ENCODE data around the gene LMX1B. TPM values are rescaled to one million over a fixed set of nuclear protein-coding genes. Genes with fewer than 3 reads are reported as not detected.

LMX1B gene
- total RNA-seq, 1 experiment from 2014 or later, result 2.6 TPM

GRCh38 chr9:126665644-126666035 is 51.9 kb downstream of the LMX1B start:
- H3K27me3 ChIP-seq (ENCODE audit: control insufficient read depth, insufficient read depth, low read length), result no peaks in the 10 kb centered on the region
- no peaks in the 10 kb centered on the region for H3K4me1 ChIP-seq (ENCODE audit: control insufficient read depth, insufficient read depth, low read length)
- H3K9me3 ChIP-seq (ENCODE audit: control insufficient read depth, insufficient read depth, low read depth, low read length), result no peaks in the 10 kb centered on the region
- ATAC-seq, result no peak
- DNase-seq (ENCODE audit: low read depth, low spot score), result no peak
- no peak overlapping the region for H3K4me3 ChIP-seq (ENCODE audit: low read depth in 2 of 2, low read length in 2 of 2)
- ChIA-PET CTCF (no interaction called here), POLR2A (no interaction called here)
- H3K27ac ChIP-seq (ENCODE audit: low read length), result no peak overlapping the region
- in situ Hi-C loops (cut with HindIII; ENCODE audit: low pct_unique_long_range_greater_than_20kb, low sequenced_read_pairs), result no loop called here
- TF ChIP-seq REST (IDR thresholded peaks at IDR 0.05; ENCODE audit: insufficient read depth in 1 of 2, low read depth in 2 of 2, low read length in 1 of 2) (no peak), CTCF (IDR thresholded peaks at IDR 0.05) (no peak), SIN3A (IDR thresholded peaks at IDR 0.05; ENCODE audit: borderline replicate concordance, insufficient read depth, low read depth, low read length) (no peak), TCF7L2 (IDR thresholded peaks at IDR 0.05; ENCODE audit: low read depth, low read length) (no peak), POLR2AphosphoS5 (IDR thresholded peaks at IDR 0.05; ENCODE audit: low read depth, low read length) (no peak)
- H3K36me3 ChIP-seq (ENCODE audit: control insufficient read depth, insufficient read depth, low read length), result no peaks in the 10 kb centered on the region
- BruUV-seq (replicated peaks), result no TSS peak
- intact Hi-C loops (cut with micrococcal nuclease; ENCODE audit: unreplicated experiment), result no loop called here

GRCh38 chr9:126666155-126666803 is 52.6 kb downstream of the LMX1B start:
- TF ChIP-seq SIN3A (IDR thresholded peaks at IDR 0.05; ENCODE audit: borderline replicate concordance, insufficient read depth, low read depth, low read length) (no peak), CTCF (IDR thresholded peaks at IDR 0.05) (no peak), REST (IDR thresholded peaks at IDR 0.05; ENCODE audit: insufficient read depth in 1 of 2, low read depth in 2 of 2, low read length in 1 of 2) (no peak), POLR2AphosphoS5 (IDR thresholded peaks at IDR 0.05; ENCODE audit: low read depth, low read length) (no peak), TCF7L2 (IDR thresholded peaks at IDR 0.05; ENCODE audit: low read depth, low read length) (no peak)
- no TSS peak for BruUV-seq (replicated peaks)
- DNase-seq (ENCODE audit: low read depth, low spot score) (no peak), ATAC-seq (no peak)
- H3K4me3 ChIP-seq (ENCODE audit: low read depth in 2 of 2, low read length in 2 of 2), result no peak overlapping the region
- no peaks in the 10 kb centered on the region for H3K36me3 ChIP-seq (ENCODE audit: control insufficient read depth, insufficient read depth, low read length)
- H3K27ac ChIP-seq (ENCODE audit: low read length), result no peak overlapping the region
- intact Hi-C loops (cut with micrococcal nuclease; ENCODE audit: unreplicated experiment), result no loop called here
- no peaks in the 10 kb centered on the region for H3K27me3 ChIP-seq (ENCODE audit: control insufficient read depth, insufficient read depth, low read length)
- in situ Hi-C loops (cut with HindIII; ENCODE audit: low pct_unique_long_range_greater_than_20kb, low sequenced_read_pairs), result no loop called here
- ChIA-PET CTCF (no interaction called here), POLR2A (no interaction called here)
- H3K9me3 ChIP-seq (ENCODE audit: control insufficient read depth, insufficient read depth, low read depth, low read length), result no peaks in the 10 kb centered on the region
- no peaks in the 10 kb centered on the region for H3K4me1 ChIP-seq (ENCODE audit: control insufficient read depth, insufficient read depth, low read length)
